Measurements from ENCODE around the gene TNRC6C.
A peak's percentile ranks its signal among the peaks of the same experiment; 100 is the strongest.

Gene TNRC6C

DNA sequence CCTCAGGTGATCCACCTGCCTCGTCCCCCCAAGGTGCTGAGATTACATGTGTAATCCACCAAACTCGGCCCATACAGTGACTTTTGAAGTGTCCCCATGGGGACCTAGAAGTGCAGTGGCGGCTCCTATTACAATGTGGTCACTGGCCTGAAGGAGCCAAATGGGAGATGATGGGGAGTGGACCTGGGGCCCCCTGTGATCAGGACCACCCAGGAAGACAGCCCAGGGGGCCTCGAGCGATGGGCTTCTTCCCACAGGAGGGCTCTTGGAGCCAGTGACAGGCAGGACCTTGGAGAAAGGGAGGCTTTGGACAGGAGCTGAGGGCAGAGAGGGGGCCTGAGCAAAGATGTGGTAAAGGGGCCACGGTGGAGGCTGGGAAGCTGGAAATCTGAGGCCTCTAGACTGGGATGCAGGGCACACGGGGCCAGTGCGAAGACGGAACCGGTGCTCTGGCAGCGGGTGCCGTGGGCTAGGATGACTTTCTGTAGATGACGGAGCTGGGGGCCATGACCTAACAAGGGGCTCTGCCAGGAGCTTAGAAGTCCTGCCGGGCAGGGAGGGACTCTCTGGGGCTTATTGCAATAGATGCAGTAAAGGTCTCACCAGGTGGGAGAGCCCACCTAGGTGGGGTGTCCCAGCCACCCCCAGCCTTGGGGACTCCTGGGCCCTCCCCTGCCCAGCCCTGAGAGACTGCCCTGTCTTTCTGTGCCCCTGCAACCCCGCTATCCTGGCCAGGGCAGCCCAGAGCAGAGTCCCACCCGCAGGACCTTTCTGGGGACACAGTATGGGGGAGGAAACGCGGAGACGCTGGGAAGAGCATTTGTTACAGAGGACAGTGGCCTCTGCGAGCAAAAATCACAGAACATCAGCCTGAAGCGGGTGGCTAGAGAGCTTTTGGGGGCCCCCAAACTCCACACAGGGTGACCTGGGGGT lies 185.0 kb downstream of the TNRC6C start:
- DNase-seq (ENCODE audit: low read depth): no peak
- in situ Hi-C loops (cut with HindIII; ENCODE audit: low sequenced_read_pairs): loop anchor here (5.0 kb wide), 1 partner anchor 106 kb away; no protein-coding TSS in a partner anchor
- TF ChIP-seq CTCF (IDR thresholded peaks at IDR 0.05; ENCODE audit: low read depth, low read length, missing control alignments): no peak
- H3K4me3 ChIP-seq (ENCODE audit: low read depth, low read length): no peak overlapping the region

- peak; percentile 49 for DNase-seq (ENCODE audit: low read depth)
- in situ Hi-C loops (cut with HindIII; ENCODE audit: low sequenced_read_pairs): loop anchor here (5.0 kb wide), 1 partner anchor 107 kb away; no protein-coding TSS in a partner anchor
Measured at GRCh38 chr17:78144147-78144719, 185.7 kb downstream of the TNRC6C start.

GRCh38 chr17:78144736-78145641 lies 186.5 kb downstream of the TNRC6C start:
- in situ Hi-C loops (cut with HindIII; ENCODE audit: low sequenced_read_pairs): loop anchor here (5.0 kb wide), 1 partner anchor 108 kb away; no protein-coding TSS in a partner anchor
- no peak for DNase-seq (ENCODE audit: low read depth)
- no peak overlapping the region for H3K4me3 ChIP-seq (ENCODE audit: low read depth, low read length)
- TF ChIP-seq CTCF (IDR thresholded peaks at IDR 0.05; ENCODE audit: low read depth, low read length, missing control alignments): no peak

More at GRCh38 chr17:78144147-78144719, 185.7 kb downstream of the TNRC6C start:
- peak; percentile 10 for TF ChIP-seq CTCF (IDR thresholded peaks at IDR 0.05; ENCODE audit: low read depth, low read length, missing control alignments)
- no peak overlapping the region for H3K4me3 ChIP-seq (ENCODE audit: low read depth, low read length)

- no peak overlapping the region for H3K4me3 ChIP-seq (ENCODE audit: low read depth, low read length)
- in situ Hi-C loops (cut with HindIII; ENCODE audit: low sequenced_read_pairs): no loop called here
- DNase-seq (ENCODE audit: low read depth): no peak
- TF ChIP-seq CTCF (IDR thresholded peaks at IDR 0.05; ENCODE audit: low read depth, low read length, missing control alignments): no peak
Measured at GRCh38 chr17:78146471-78146869, 188.0 kb downstream of the TNRC6C start.

DNA sequence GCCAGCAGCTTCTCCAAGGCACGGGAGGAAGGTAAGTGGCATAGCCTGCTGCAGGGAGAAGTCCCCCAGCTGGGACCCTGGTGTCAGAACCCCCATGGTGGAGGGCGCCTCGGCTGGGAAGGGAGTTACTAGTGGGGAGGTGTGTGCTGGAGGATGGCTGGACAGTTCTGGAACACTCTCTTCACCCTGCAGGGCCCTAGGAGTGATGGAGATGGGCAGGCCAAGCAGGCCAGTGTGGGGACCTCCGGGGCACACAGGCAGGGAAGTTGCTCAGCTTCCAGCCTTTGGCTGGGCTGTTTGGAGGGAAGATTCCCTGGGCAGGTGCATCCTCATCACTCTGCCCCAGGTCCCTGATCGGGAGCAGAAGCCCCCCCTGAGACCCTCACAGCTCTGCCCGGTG lies 188.4 kb downstream of the TNRC6C start:
- DNase-seq (ENCODE audit: low read depth): no peak
- TF ChIP-seq CTCF (IDR thresholded peaks at IDR 0.05; ENCODE audit: low read depth, low read length, missing control alignments): no peak
- in situ Hi-C loops (cut with HindIII; ENCODE audit: low sequenced_read_pairs): no loop called here
- H3K4me3 ChIP-seq (ENCODE audit: low read depth, low read length): no peak overlapping the region
